CD4-positive, alpha-beta T cell (primary cell): ENCODE data around the gene FASLG. TPM values are rescaled to one million over a fixed set of nuclear protein-coding genes. Genes with fewer than 3 reads are reported as not detected.

Source experiments
- ATAC-seq: fragments of 200-7000 bp; cut with Tn5 transposase; one replicate; pipeline ENCODE4 v1.10.0; 2022; ENCODE audit warnings: mild to moderate bottlenecking; ENCODE audit not compliant: poor library complexity
- CTCF ChIA-PET: fragments of 350-600 bp; sonication (Branson Sonifier 250); formaldehyde crosslinking; loops from one replicate; lab custom pipeline; 2021; ENCODE audit warnings: antibody characterized with exemption, inconsistent platforms; lab: Charles Lee
- POLR2A ChIA-PET: fragments of 350-600 bp; sonication (Branson Sonifier 250); formaldehyde crosslinking; loops from one replicate; lab custom pipeline; 2021; ENCODE audit warnings: antibody characterized with exemption, inconsistent platforms; lab: Charles Lee
- DNase-seq, 14 experiments: peaks; one replicate each; pipeline ENCODE4 v3.0.0-alpha.2; 2013 to 2020; ENCODE audit warnings: mixed read lengths in 2 of 14
- H3K27ac ChIP-seq, 2 donors: one replicate each; pipeline versions ENCODE4 v1.5.1 to v1.7.0; 2013; ENCODE audit warnings: low read length in 2 of 2, low read depth in 1 of 2, mild to moderate bottlenecking in 1 of 2
- H3K27me3 ChIP-seq, 2 experiments: 1 replicate in 1 of 2; 2 replicates in 1 of 2; pipeline versions ENCODE4 v1.6.1 to v1.7.0; 2013; ENCODE audit warnings: low read length in 2 of 2, control low read depth in 1 of 2, mild to moderate bottlenecking in 1 of 2, moderate library complexity in 1 of 2; ENCODE audit not compliant: insufficient read depth in 2 of 2, control insufficient read depth in 1 of 2
- H3K36me3 ChIP-seq: one replicate; pipeline ENCODE4 v1.6.1; 2013; ENCODE audit warnings: low read length, control low read depth; ENCODE audit not compliant: insufficient read depth
- H3K4me1 ChIP-seq: one replicate; pipeline ENCODE4 v1.6.1; 2013; ENCODE audit warnings: low read length, control low read depth; ENCODE audit not compliant: insufficient read depth
- H3K4me3 ChIP-seq: one replicate; pipeline ENCODE4 v1.5.1; 2013; ENCODE audit warnings: mild to moderate bottlenecking, low read length, moderate library complexity
- H3K9me3 ChIP-seq, 2 experiments: 1 replicate in 1 of 2; 2 replicates in 1 of 2; pipeline versions ENCODE4 v1.6.1 to v1.7.0; 2013; ENCODE audit warnings: low read length in 2 of 2, mild to moderate bottlenecking in 2 of 2, control low read depth in 1 of 2, moderate library complexity in 1 of 2; ENCODE audit not compliant: control insufficient read depth in 1 of 2, insufficient read depth in 1 of 2
- H3K27ac Mint-ChIP-seq: one replicate; pipeline ENCODE4 v1.8.0; 2020; ENCODE audit warnings: mixed read lengths
- H3K27me3 Mint-ChIP-seq: one replicate; pipeline ENCODE4 v1.8.0; 2021; ENCODE audit warnings: mixed read lengths
- H3K36me3 Mint-ChIP-seq: one replicate; pipeline ENCODE4 v1.8.0; 2021; ENCODE audit warnings: low read depth, mixed read lengths
- H3K4me1 Mint-ChIP-seq: one replicate; pipeline ENCODE4 v1.8.0; 2021; ENCODE audit warnings: low read depth, mixed read lengths
- H3K4me3 Mint-ChIP-seq: one replicate; pipeline ENCODE4 v1.8.0; 2020; ENCODE audit warnings: mild to moderate bottlenecking, mixed read lengths
- H3K9me3 Mint-ChIP-seq: one replicate; pipeline ENCODE4 v1.8.0; 2020; ENCODE audit warnings: mixed read lengths
- CTCF ChIP-seq: fragments of 200-600 bp; IDR thresholded peaks from one replicate; pipeline ENCODE4 v1.8.0; 2022; ENCODE audit warnings: antibody characterized with exemption, mild to moderate bottlenecking
- intact Hi-C, 2 experiments: fragments of 100-400 bp; cut with DNase I in 1 of 2; cut with micrococcal nuclease in 1 of 2; formaldehyde crosslinking; loops; one replicate each; pipeline versions ENCODE4 v1.15.1 to v1.9.0; 2023 to 2025; cut with DNase I, micrococcal nuclease
- total RNA-seq, 174 experiments: library from RNA in 2 of 174; stranded (reverse) in 2 of 174; gene quantifications; one replicate each; pipeline ENCODE4 v1.2.3 and lab custom pipeline; 2021 to 2026

The FASLG gene
- total RNA-seq, 2 experiments from 2014 or later, result 0.11 to 0.80 TPM

DNA sequence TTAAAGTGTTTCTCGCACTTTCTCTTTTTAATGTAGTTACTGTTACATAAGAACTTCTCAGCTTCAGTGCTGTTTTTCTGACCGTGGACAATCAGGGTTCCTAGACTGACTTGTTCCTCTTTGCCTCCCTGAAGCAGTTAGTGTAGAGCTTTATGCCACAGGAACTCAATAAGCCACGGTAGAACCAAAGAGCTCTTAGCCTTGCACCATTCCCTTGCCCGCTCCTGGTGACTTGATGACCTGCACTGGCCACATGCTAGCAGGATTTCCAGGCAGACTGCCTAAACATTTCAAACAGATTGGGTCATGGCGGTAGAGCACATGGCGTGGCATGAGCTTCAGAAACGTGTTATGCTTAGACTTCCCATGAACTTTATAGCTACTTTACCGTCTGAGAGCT is 18.8 kb upstream of the FASLG start:
- ATAC-seq (no peak), DNase-seq (peak in 2 of 14 experiments; percentile 13)
- no peaks in the 10 kb centered on the region for H3K27me3 Mint-ChIP-seq
- Histone ChIP-seq H3K27ac (peak overlapping the region in 1 of 2 donors; percentile 52), H3K36me3 (no peaks in the 10 kb centered on the region), H3K4me1 (peaks cover 72% of the 10 kb centered on the region), H3K4me3 (no peak overlapping the region), H3K27me3 (no peaks in the 10 kb centered on the region), H3K9me3 (no peaks in the 10 kb centered on the region)
- H3K9me3 Mint-ChIP-seq, result no peaks in the 10 kb centered on the region
- H3K4me3 Mint-ChIP-seq, result peak overlapping the region; percentile 54
- TF ChIP-seq CTCF, result no peak
- no peaks in the 10 kb centered on the region for H3K36me3 Mint-ChIP-seq
- peaks cover 85% of the 10 kb centered on the region for H3K4me1 Mint-ChIP-seq
- POLR2A ChIA-PET, result interaction anchor here (0.9 to 2.7 kb wide), 14 partner anchors 12 to 245 kb away, joined by 3 to 10 read pairs (median 4); partner anchors contain the start of genes FASLG and SUCO
- intact Hi-C loops, result no loop called here
- CTCF ChIA-PET, result interaction anchor here (1.2 to 4.4 kb wide), 5 partner anchors 29 to 87 kb away, joined by 3 to 20 read pairs (median 4); no protein-coding TSS in a partner anchor
- peak overlapping the region; percentile 89 for H3K27ac Mint-ChIP-seq

DNA sequence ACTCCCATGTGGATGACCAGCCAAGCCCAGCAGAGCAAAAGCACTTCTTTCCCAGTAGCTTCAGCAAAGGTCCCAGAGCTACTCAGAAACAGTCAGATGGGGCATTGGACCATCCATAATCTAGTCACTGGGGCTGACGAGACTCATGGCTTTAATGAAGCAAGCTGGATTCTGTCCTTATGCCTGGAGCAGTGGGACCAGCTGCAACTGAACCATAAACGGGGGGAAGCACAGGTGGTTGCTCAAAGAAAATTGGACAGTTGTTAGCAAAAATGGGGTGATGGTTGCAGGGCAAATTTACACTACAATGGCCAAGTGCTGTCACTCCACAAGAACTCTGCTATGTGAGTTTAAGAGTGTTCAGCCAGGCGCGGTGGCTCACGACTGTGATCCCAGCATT is 17.4 kb upstream of the FASLG start:
- no peak for ATAC-seq
- Mint-ChIP-seq H3K4me1 (peaks cover 98% of the 10 kb centered on the region), H3K27ac (peak overlapping the region; percentile 89), H3K36me3 (no peaks in the 10 kb centered on the region), H3K9me3 (no peaks in the 10 kb centered on the region), H3K4me3 (no peak overlapping the region), H3K27me3 (no peaks in the 10 kb centered on the region)
- POLR2A ChIA-PET, result interaction anchor here (0.8 kb wide), 1 partner anchor 17 kb away, joined by 3 read pairs; the partner anchor contains the start of gene FASLG
- peaks cover 71% of the 10 kb centered on the region for H3K4me1 ChIP-seq
- H3K27me3 ChIP-seq, result no peaks in the 10 kb centered on the region
- CTCF ChIA-PET, result no interaction called here
- DNase-seq, result no peak
- no peak for TF ChIP-seq CTCF
- intact Hi-C loops, result no loop called here
- no peaks in the 10 kb centered on the region for H3K9me3 ChIP-seq
- no peaks in the 10 kb centered on the region for H3K36me3 ChIP-seq
- no peak overlapping the region for H3K27ac ChIP-seq
- H3K4me3 ChIP-seq, result no peak overlapping the region

DNA sequence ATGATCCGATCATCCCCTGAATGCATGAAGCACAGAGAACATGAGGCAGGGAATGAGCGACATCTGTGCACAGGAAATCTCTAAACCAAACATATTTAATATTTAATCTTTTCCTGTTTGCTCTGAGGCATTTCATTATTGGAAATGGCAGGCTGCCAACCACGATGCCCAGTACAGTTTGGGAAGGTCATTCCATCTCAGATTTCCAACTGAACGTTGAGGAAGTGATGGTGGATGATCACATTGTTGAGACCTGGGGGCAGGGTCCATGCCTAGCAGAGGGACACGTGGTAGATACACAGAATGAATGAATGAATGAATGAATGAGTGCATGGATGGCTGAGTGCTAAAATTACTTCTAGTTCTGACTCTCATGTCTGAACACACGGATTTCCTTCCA is 15.9 kb upstream of the FASLG start:
- H3K36me3 Mint-ChIP-seq, result no peaks in the 10 kb centered on the region
- no peak for TF ChIP-seq CTCF
- H3K4me3 Mint-ChIP-seq, result peak overlapping the region; percentile 30
- peak overlapping the region; percentile 89 for H3K27ac Mint-ChIP-seq
- H3K9me3 Mint-ChIP-seq, result no peaks in the 10 kb centered on the region
- CTCF ChIA-PET, result interaction anchor here (1.2 kb wide), 1 partner anchor 77 kb away, joined by 4 read pairs; no protein-coding TSS in a partner anchor
- intact Hi-C loops, result no loop called here
- Histone ChIP-seq H3K36me3 (no peaks in the 10 kb centered on the region), H3K27me3 (no peaks in the 10 kb centered on the region), H3K27ac (no peak overlapping the region), H3K4me3 (no peak overlapping the region), H3K4me1 (peaks cover 75% of the 10 kb centered on the region), H3K9me3 (no peaks in the 10 kb centered on the region)
- ATAC-seq (no peak), DNase-seq (no peak)
- no peaks in the 10 kb centered on the region for H3K27me3 Mint-ChIP-seq
- H3K4me1 Mint-ChIP-seq, result peaks cover 98% of the 10 kb centered on the region
- POLR2A ChIA-PET, result interaction anchor here (0.6 to 1.4 kb wide), 5 partner anchors 17 to 593 kb away, joined by 3 to 4 read pairs (median 3); no protein-coding TSS in a partner anchor
